ENCODE data around the gene SYAP1.
"Not testable (repeated sequence)": the region's sequence is repeated elsewhere in the genome, so short reads cannot be mapped to it uniquely, and the experiment has no call there.

SYAP1 gene

GRCh38 chrX:16719334-16720084, at the start of gene SYAP1:
Gene SYAP1, plus strand, starts transcription at chrX:16719612. Its CDS starts 113 bp downstream, at chrX:16719725.
- DNase-seq = peak; percentile 99

- peak; percentile 11 for DNase-seq
These were observed 48.4 kb upstream of the SYAP1 start for GRCh38 chrX:16671005-16671404.

- DNase-seq = peak; percentile 6
These were observed 40.7 kb upstream of the SYAP1 start for GRCh38 chrX:16678689-16679088.

GRCh38 chrX:16683007-16683664, 36.3 kb upstream of the SYAP1 start:
- DNase-seq = no peak

GRCh38 chrX:16687514-16687913, 31.9 kb upstream of the SYAP1 start:
- DNase-seq = no peak

- DNase-seq = peak; percentile 57
These were observed 24.2 kb upstream of the SYAP1 start for GRCh38 chrX:16695079-16695676.

- no peak for DNase-seq
These were observed 22.5 kb upstream of the SYAP1 start for GRCh38 chrX:16696956-16697355.

GRCh38 chrX:16699389-16699788, 20.0 kb upstream of the SYAP1 start:
- no peak for DNase-seq

GRCh38 chrX:16700734-16701133, 18.7 kb upstream of the SYAP1 start:
- no peak for DNase-seq

GRCh38 chrX:16702700-16703599, 16.5 kb upstream of the SYAP1 start:
- no peak for DNase-seq

- no peak for DNase-seq
These were observed 14.0 kb upstream of the SYAP1 start for GRCh38 chrX:16705370-16705769.

GRCh38 chrX:16708016-16708415, 11.4 kb upstream of the SYAP1 start:
- no peak for DNase-seq

- no peak for DNase-seq
These were observed 8.1 kb upstream of the SYAP1 start for GRCh38 chrX:16711219-16711811.

GRCh38 chrX:16711893-16712547, 7.4 kb upstream of the SYAP1 start:
- DNase-seq = no peak

GRCh38 chrX:16712548-16713155, 6.8 kb upstream of the SYAP1 start, which contains the start of gene CTPS2:
Gene CTPS2, minus strand, starts transcription at chrX:16712669. Its CDS starts 9,767 bp downstream, at chrX:16702902.
- peak; percentile 85 for DNase-seq

- no peak for DNase-seq
These were observed 4.9 kb upstream of the SYAP1 start for GRCh38 chrX:16714504-16714903.

GRCh38 chrX:16715638-16716037, 3.8 kb upstream of the SYAP1 start:
- DNase-seq = not testable (repeated sequence)

- DNase-seq = not testable (repeated sequence)
These were observed 3.0 kb upstream of the SYAP1 start for GRCh38 chrX:16716451-16716850.

GRCh38 chrX:16718824-16719333, 533 bp upstream of the SYAP1 start:
- no peak for DNase-seq

GRCh38 chrX:16722481-16722880, 3.1 kb downstream of the SYAP1 start:
- no peak for DNase-seq

- no peak for DNase-seq
These were observed 5.7 kb downstream of the SYAP1 start for GRCh38 chrX:16725072-16725471.

All from retina (tissue), 1 donor.